GM12878 (cell line): ENCODE measurements around the gene PLEKHM3. TPM values are rescaled to one million over a fixed set of nuclear protein-coding genes. Genes with fewer than 3 reads are reported as not detected.
"Not testable (repeated sequence)": the region's sequence is repeated elsewhere in the genome, so short reads cannot be mapped to it uniquely, and the experiment has no call there.

Experiments
- ATAC-seq: fragments of 200-7000 bp; cut with Tn5 transposase; 3 replicates; pipeline ENCODE4 v1.9.1; 2020; ENCODE audit warnings: mild to moderate bottlenecking, moderate library complexity
- BruUV-seq: library from RNA; stranded (reverse); fragments of 400-500 nt; replicated peaks from 2 replicates; lab custom pipeline; 2021; lab: Mats Ljungman, UMichigan
- CTCF ChIA-PET: fragments of 300-600 bp; sonication (Branson Sonifier 250); formaldehyde crosslinking; extraction: SDS; loops from one replicate; lab custom pipeline; 2021; ENCODE audit warnings: inconsistent platforms; lab: Yijun Ruan, JAX
- POLR2A ChIA-PET: fragments of 350-600 bp; formaldehyde crosslinking; extraction: SDS; loops from one replicate; lab custom pipeline; 2021; ENCODE audit warnings: inconsistent platforms; lab: Charles Lee
- RAD21 ChIA-PET: fragments of 300-600 bp; sonication (Branson Sonifier 250); formaldehyde crosslinking; loops from one replicate; lab custom pipeline; 2023; ENCODE audit warnings: antibody characterized with exemption; ENCODE audit not compliant: unreplicated experiment; lab: Charles Lee
- SMC1A ChIA-PET: fragments of 300-600 bp; sonication (Branson Sonifier 250); formaldehyde crosslinking; loops from one replicate; lab custom pipeline; 2023; ENCODE audit not compliant: unreplicated experiment, uncharacterized antibody; lab: Charles Lee
- DNase-seq: peaks from one replicate; pipeline ENCODE4 v3.0.0-alpha.2; 2011; ENCODE audit warnings: low read depth, low spot score
- FAIRE-seq: peaks from 3 replicates; lab custom pipeline; 2011; peaks lifted over from hg19 to GRCh38; lab: Jason Lieb, UNC
- H2AFZ ChIP-seq: 2 replicates; pipeline ENCODE4 v1.6.0; 2011; ENCODE audit warnings: low read depth, low read length, control low read depth; ENCODE audit not compliant: control insufficient read depth
- H3K27ac ChIP-seq: 2 replicates; pipeline ENCODE4 v1.5.1; 2011; ENCODE audit warnings: control low read depth; ENCODE audit not compliant: control insufficient read depth, insufficient read depth
- H3K27me3 ChIP-seq, 2 experiments: replicated peaks in 1 of 2; 2 replicates each; pipeline versions ENCODE4 v1.6.0 to v1.6.1; 2011; ENCODE audit warnings: low read length in 1 of 2; ENCODE audit not compliant: control insufficient read depth in 2 of 2, insufficient read depth in 2 of 2
- H3K36me3 ChIP-seq, 2 experiments: 2 replicates each; pipeline ENCODE4 v1.5.1; 2011; ENCODE audit warnings: low read length in 1 of 2; ENCODE audit not compliant: control insufficient read depth in 2 of 2, insufficient read depth in 2 of 2
- H3K4me1 ChIP-seq: 2 replicates; pipeline ENCODE4 v1.6.1; 2011; ENCODE audit warnings: mild to moderate bottlenecking, low read length, moderate library complexity, mixed read lengths; ENCODE audit not compliant: control insufficient read depth, insufficient read depth
- H3K4me2 ChIP-seq: 2 replicates; pipeline ENCODE4 v1.6.0; 2011; ENCODE audit warnings: control low read depth; ENCODE audit not compliant: control insufficient read depth, insufficient read depth
- H3K4me3 ChIP-seq: fragments of 200-600 bp; sonication (generic); 2 replicates; pipeline ENCODE4 v1.5.1; 2016
- H3K79me2 ChIP-seq: 2 replicates; pipeline ENCODE4 v1.6.0; 2011; ENCODE audit warnings: low read length; ENCODE audit not compliant: control insufficient read depth, insufficient read depth
- H3K9ac ChIP-seq: 2 replicates; pipeline ENCODE4 v1.8.0; 2011; ENCODE audit warnings: low read length, control low read depth, mixed read lengths; ENCODE audit not compliant: control insufficient read depth, insufficient read depth
- H3K9me3 ChIP-seq: replicated peaks from 3 replicates; pipeline ENCODE4 v1.5.1; 2011; ENCODE audit warnings: mild to moderate bottlenecking, low read length; ENCODE audit not compliant: control insufficient read depth, insufficient read depth
- H4K20me1 ChIP-seq: 2 replicates; pipeline ENCODE4 v1.6.0; 2011; ENCODE audit not compliant: control insufficient read depth, insufficient read depth
- CHD1 ChIP-seq: IDR thresholded peaks from 2 replicates; pipeline ENCODE4 v1.6.1; 2012; ENCODE audit warnings: low read depth, low read length, improper control_type of control experiment
- EZH2 ChIP-seq: IDR thresholded peaks from 2 replicates; pipeline ENCODE4 v1.6.1; 2012; ENCODE audit warnings: low read depth, mild to moderate bottlenecking, control low read depth, inconsistent platforms, low read length, borderline replicate concordance; ENCODE audit not compliant: control insufficient read depth
- FOS ChIP-seq: IDR thresholded peaks from 3 replicates; pipeline ENCODE4 v1.6.1; 2011; ENCODE audit warnings: borderline replicate concordance; ENCODE audit not compliant: insufficient read length; ENCODE audit errors: extremely low read depth
- JUNB ChIP-seq: IDR thresholded peaks from 2 replicates; pipeline ENCODE4 v1.6.1; 2016; ENCODE audit warnings: antibody characterized with exemption, mild to moderate bottlenecking
- KAT2A ChIP-seq: conservative IDR thresholded peaks from 2 replicates; pipeline ENCODE4 v1.6.1; 2011; ENCODE audit warnings: low read depth, low read length; ENCODE audit not compliant: control insufficient read depth
- KDM1A ChIP-seq: fragments of 200-600 bp; sonication (generic); IDR thresholded peaks from 2 replicates; pipeline ENCODE4 v1.6.1; 2016; ENCODE audit warnings: borderline replicate concordance
- NRF1 ChIP-seq: conservative IDR thresholded peaks from 2 replicates; pipeline ENCODE4 v1.6.1; 2011; ENCODE audit warnings: mild to moderate bottlenecking, low read depth, low read length, improper control_type of control experiment
- POLR2A ChIP-seq: IDR thresholded peaks from 2 replicates; pipeline ENCODE4 v1.6.1; 2011; ENCODE audit warnings: low read depth, mild to moderate bottlenecking, low read length
- RAD21 ChIP-seq: IDR thresholded peaks from 2 replicates; pipeline ENCODE4 v1.6.1; 2011; ENCODE audit warnings: mild to moderate bottlenecking, low read depth, low read length, moderate library complexity; ENCODE audit not compliant: insufficient read depth
- SIX5 ChIP-seq: IDR thresholded peaks from 2 replicates; pipeline ENCODE4 v1.6.1; 2011; ENCODE audit warnings: mild to moderate bottlenecking, low read depth, low read length, moderate library complexity; ENCODE audit not compliant: severe bottlenecking
- TCF12 ChIP-seq: IDR thresholded peaks from 2 replicates; pipeline ENCODE4 v1.6.1; 2011; ENCODE audit warnings: low read depth, mild to moderate bottlenecking, low read length
- ZNF217 ChIP-seq: fragments of 450-650 bp; IDR thresholded peaks from 2 replicates; pipeline ENCODE4 v1.6.1; 2017; ENCODE audit warnings: antibody characterized with exemption, mild to moderate bottlenecking
- ZZZ3 ChIP-seq: IDR thresholded peaks from 2 replicates; pipeline ENCODE4 v1.6.1; 2011; ENCODE audit warnings: low read depth; ENCODE audit not compliant: control insufficient read depth, insufficient read length
- WGBS: methylation state at CpG from one replicate; pipeline ENCODE4 v1.1.6; 2016; ENCODE audit warnings: low lambda C conversion rate; ENCODE audit not compliant: insufficient replicate concordance, insufficient coverage; ENCODE audit errors: missing lambda C conversion rate; 5-methylcytosine and 5-hydroxymethylcytosine counted together
- in situ Hi-C: fragments of 300-500 bp; cut with MboI; formaldehyde crosslinking; loops from 9 replicates; pipeline ENCODE4 v1.14.3; 2018; ENCODE audit warnings: mixed read lengths
- intact Hi-C: fragments of 100-400 bp; cut with micrococcal nuclease; formaldehyde crosslinking; loops from one replicate; pipeline ENCODE4 v1.14.2; 2022; ENCODE audit not compliant: unreplicated experiment
- polyA plus RNA-seq, 11 experiments: library from polyadenylated mRNA; depleted of rRNA in 4 of 11; unstranded in 6 of 11; stranded (reverse) in 5 of 11; fragments of >200 nt; fragmentation: Nextera tagmentation in 4 of 11; fragmentation: Illumina TruSeq in 1 of 11; extraction: Ambion mirVana in 4 of 11; extraction: Trizol in 1 of 11; gene quantifications; 1 replicate in 1 of 11; 2 replicates in 10 of 11; pipeline versions ENCODE4 v1.2.1 to v1.2.3, GENCODE V29; 2011 to 2016; ENCODE audit warnings: inconsistent platforms in 2 of 11, missing spikeins in 2 of 11, low read depth in 1 of 11
- total RNA-seq, 4 experiments: library from RNA; depleted of rRNA in 3 of 4; stranded (reverse); fragments of >200 nt in 3 of 4; fragmentation: Illumina TruSeq in 1 of 4; extraction: Trizol in 1 of 4; gene quantifications; 2 replicates each; pipeline versions ENCODE4 v1.2.1 to v1.2.3, GENCODE V29; 2013 to 2021
- TF ChIP-seq, protein P1 (sequence below): fragments of 450-650 bp; conservative IDR thresholded peaks from 2 replicates; pipeline ENCODE4 v1.6.1; 2017; ENCODE audit warnings: mild to moderate bottlenecking, moderate library complexity

The PLEKHM3 gene
- total and polyA plus RNA-seq, 10 of the 15 experiments (the other 5 are each of a cell fraction or from before 2014, with no cell fraction given): 1.4 to 5.6 (median 3.0) TPM

DNA sequence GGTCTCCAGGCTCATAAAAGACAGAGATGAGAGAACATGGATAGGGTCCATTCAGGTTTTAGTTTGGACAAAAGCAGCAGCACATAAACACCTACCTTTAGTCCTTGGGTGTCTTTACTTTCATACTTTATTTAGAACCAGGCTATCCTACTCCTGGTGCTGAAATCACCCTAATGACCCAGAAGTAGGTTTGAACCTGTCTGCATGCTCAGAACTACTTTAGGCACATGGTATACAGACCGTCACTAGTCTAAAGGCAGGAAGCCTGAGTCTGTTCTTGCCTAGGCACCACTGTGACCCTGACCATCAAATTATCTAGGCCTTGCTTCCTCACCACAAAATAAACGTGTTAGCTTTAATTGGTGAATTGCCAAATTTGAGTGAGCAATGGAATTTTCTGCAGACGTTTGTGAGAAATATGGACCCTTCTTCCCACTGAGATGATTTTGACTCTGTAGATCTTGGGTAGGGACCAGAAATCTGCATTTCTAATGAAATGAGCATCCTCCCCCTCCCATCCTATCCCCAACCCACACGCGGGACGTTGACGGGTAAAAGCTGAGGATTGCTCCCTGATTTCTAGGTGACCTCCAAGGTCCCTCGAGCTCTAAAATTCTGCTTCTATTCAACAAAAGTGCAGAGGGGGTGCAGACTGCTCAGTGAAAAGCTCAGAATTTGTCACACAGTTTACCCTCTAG lies 75.1 kb downstream of the PLEKHM3 start:
- no peak for ATAC-seq
- Histone ChIP-seq H3K9me3 (no peaks in the 10 kb centered on the region), H3K27me3 (no peaks in the 10 kb centered on the region), H4K20me1 (no peaks in the 10 kb centered on the region), H3K27ac (no peak overlapping the region), H3K9ac (no peak overlapping the region), H3K4me2 (no peak overlapping the region), H2AFZ (no peak overlapping the region), H3K4me1 (peaks cover 10% of the 10 kb centered on the region; the same call in 1 of the 2 replicates), H3K79me2 (no peaks in the 10 kb centered on the region), H3K4me3 (no peak overlapping the region), H3K36me3 (no peaks in the 10 kb centered on the region)
- ChIA-PET CTCF (interaction anchor here (0.6 to 1.3 kb wide), 4 partner anchors 12 to 324 kb away, joined by 3 read pairs; no protein-coding TSS in a partner anchor), POLR2A (no interaction called here), SMC1A (interaction anchor here (2.1 to 2.8 kb wide), 3 partner anchors 10 to 81 kb away, joined by 8 to 9 read pairs (median 9); no protein-coding TSS in a partner anchor), RAD21 (interaction anchor here (1.4 kb wide), 1 partner anchor 81 kb away, joined by 3 read pairs; no protein-coding TSS in a partner anchor)
- in situ Hi-C loops (no loop called here), intact Hi-C loops (no loop called here)
- no peak for DNase-seq
- no TSS peak for BruUV-seq
- TF ChIP-seq RAD21 (no peak), KDM1A (no peak), JUNB (no peak), POLR2A (no peak), FOS (no peak), SIX5 (no peak), TCF12 (no peak), ZZZ3 (no peak), ZNF217 (no peak), EZH2 (no peak), NRF1 (no peak), KAT2A (no peak), CHD1 (no peak)
- TF ChIP-seq, protein P1, sequence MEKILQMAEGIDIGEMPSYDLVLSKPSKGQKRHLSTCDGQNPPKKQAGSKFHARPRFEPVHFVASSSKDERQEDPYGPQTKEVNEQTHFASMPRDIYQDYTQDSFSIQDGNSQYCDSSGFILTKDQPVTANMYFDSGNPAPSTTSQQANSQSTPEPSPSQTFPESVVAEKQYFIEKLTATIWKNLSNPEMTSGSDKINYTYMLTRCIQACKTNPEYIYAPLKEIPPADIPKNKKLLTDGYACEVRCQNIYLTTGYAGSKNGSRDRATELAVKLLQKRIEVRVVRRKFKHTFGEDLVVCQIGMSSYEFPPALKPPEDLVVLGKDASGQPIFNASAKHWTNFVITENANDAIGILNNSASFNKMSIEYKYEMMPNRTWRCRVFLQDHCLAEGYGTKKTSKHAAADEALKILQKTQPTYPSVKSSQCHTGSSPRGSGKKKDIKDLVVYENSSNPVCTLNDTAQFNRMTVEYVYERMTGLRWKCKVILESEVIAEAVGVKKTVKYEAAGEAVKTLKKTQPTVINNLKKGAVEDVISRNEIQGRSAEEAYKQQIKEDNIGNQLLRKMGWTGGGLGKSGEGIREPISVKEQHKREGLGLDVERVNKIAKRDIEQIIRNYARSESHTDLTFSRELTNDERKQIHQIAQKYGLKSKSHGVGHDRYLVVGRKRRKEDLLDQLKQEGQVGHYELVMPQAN: no peak
- FAIRE-seq: no peak
- 95% methylated on average over 8 of the region's 8 CpGs for WGBS

- POLR2A ChIA-PET, in situ Hi-C loops, H3K4me2 ChIP-seq, ATAC-seq, H3K27ac ChIP-seq, H3K4me1 ChIP-seq, H2AFZ ChIP-seq, H3K9ac ChIP-seq, DNase-seq, H4K20me1 ChIP-seq, H3K4me3 ChIP-seq, BruUV-seq, H3K27me3 ChIP-seq, intact Hi-C loops, FAIRE-seq, H3K36me3 ChIP-seq, H3K9me3 ChIP-seq, H3K79me2 ChIP-seq: not testable (repeated sequence)
- ChIA-PET RAD21 (interaction anchor here (1.4 kb wide), 1 partner anchor 80 kb away, joined by 3 read pairs; no protein-coding TSS in a partner anchor), CTCF (interaction anchor here (1.2 to 1.3 kb wide), 3 partner anchors 24 to 123 kb away, joined by 3 read pairs; no protein-coding TSS in a partner anchor), SMC1A (interaction anchor here (0.7 to 2.7 kb wide), 3 partner anchors 9 to 13 kb away, joined by 3 to 9 read pairs (median 8); no protein-coding TSS in a partner anchor)
- 94% methylated on average over 1 of the region's 1 CpG for WGBS
Measured at GRCh38 chr2:207949245-207949644, 76.1 kb downstream of the PLEKHM3 start.
